ENCODE data around the gene DDX18.

GRCh38 chr2:117825437-117825836 lies 10.9 kb downstream of the DDX18 start:
- no peak for TF ChIP-seq MAX (IDR thresholded peaks at IDR 0.05)
- TF ChIP-seq RAD21 (IDR thresholded peaks at IDR 0.05; ENCODE audit: low read depth), result no peak
- TF ChIP-seq REST (IDR thresholded peaks at IDR 0.05; ENCODE audit: low read depth), result no peak
- TF ChIP-seq FOXM1 (IDR thresholded peaks at IDR 0.05; ENCODE audit: borderline replicate concordance, low read depth), result no peak

Measured in Ishikawa (cell line).